Panc1 (cell line): ENCODE results near the gene PIK3CD.

Experiments
- CTCF ChIP-seq: fragments of 450-650 bp; IDR thresholded peaks from 2 replicates; pipeline ENCODE4 v1.5.1; 2017; ENCODE audit warnings: mild to moderate bottlenecking
- POLR2AphosphoS5 ChIP-seq: IDR thresholded peaks from 2 replicates; pipeline ENCODE4 v1.6.1; 2012; ENCODE audit warnings: mild to moderate bottlenecking, low read depth, low read length, moderate library complexity
- SIN3A ChIP-seq: IDR thresholded peaks from 2 replicates; pipeline ENCODE4 v1.6.1; 2012; ENCODE audit warnings: low read depth, mild to moderate bottlenecking, low read length, moderate library complexity, borderline replicate concordance; ENCODE audit not compliant: insufficient read depth

GRCh38 chr1:9675393-9675792 is 23.9 kb downstream of the PIK3CD start:
- TF ChIP-seq POLR2AphosphoS5 (no peak), CTCF (no peak), SIN3A (no peak)
